Spinal cord (tissue), 10 donors: ENCODE measurements around the gene ADAMTS18. TPM values are rescaled to one million over a fixed set of nuclear protein-coding genes. Genes with fewer than 3 reads are reported as not detected.
A peak's percentile ranks its signal among the peaks of the same experiment; 100 is the strongest.
"Not testable (repeated sequence)": the region's sequence is repeated elsewhere in the genome, so short reads cannot be mapped to it uniquely, and the experiment has no call there.

Source experiments
- DNase-seq, 6 donors: peaks; one replicate each; pipeline versions ENCODE4 v3.0.0 to v3.0.0-alpha.2; 2013 to 2015; ENCODE audit warnings: low spot score in 6 of 6, low read depth in 4 of 6
- H3K27ac ChIP-seq: one replicate; pipeline ENCODE4 v1.5.1; 2013; ENCODE audit warnings: low read depth, low read length, control low read depth
- H3K27me3 ChIP-seq: one replicate; pipeline ENCODE4 v1.6.1; 2013; ENCODE audit warnings: low read length; ENCODE audit not compliant: control insufficient read depth, insufficient read depth
- H3K36me3 ChIP-seq: one replicate; pipeline ENCODE4 v1.6.1; 2013; ENCODE audit warnings: low read length; ENCODE audit not compliant: control insufficient read depth, insufficient read depth
- H3K4me1 ChIP-seq: one replicate; pipeline ENCODE4 v1.6.1; 2013; ENCODE audit warnings: low read length; ENCODE audit not compliant: control insufficient read depth, insufficient read depth
- H3K4me3 ChIP-seq: one replicate; pipeline ENCODE4 v1.5.1; 2013; ENCODE audit warnings: low read depth, low read length, control low read depth
- H3K9me3 ChIP-seq: one replicate; pipeline ENCODE4 v1.6.1; 2013; ENCODE audit warnings: low read length; ENCODE audit not compliant: control insufficient read depth, insufficient read depth
- WGBS: methylation state at CpG from one replicate; pipeline ENCODE4 v1.1.5; 2013; ENCODE audit warnings: missing lambda C conversion rate; ENCODE audit not compliant: insufficient coverage; 5-methylcytosine and 5-hydroxymethylcytosine counted together
- long read RNA-seq, 4 donors: transcript quantifications; one replicate each; lab custom pipeline, GENCODE V29; 2026
- polyA plus RNA-seq, 2 donors: library from polyadenylated mRNA; unstranded; fragments of 120-200 nt; gene quantifications; one replicate each; pipeline ENCODE4 v1.2.1, GENCODE V29; 2013; ENCODE audit not compliant: insufficient read length in 2 of 2
- total RNA-seq, 2 donors: library from RNA; depleted of rRNA in 1 of 2; stranded (reverse); fragments of 120-200 nt in 1 of 2; fragments of >200 nt in 1 of 2; gene quantifications; one replicate each; pipeline versions ENCODE4 v1.2.3 to v1.2.4, GENCODE V29; 2013 to 2014
- donor health status: healthy.

Gene ADAMTS18, protein sequence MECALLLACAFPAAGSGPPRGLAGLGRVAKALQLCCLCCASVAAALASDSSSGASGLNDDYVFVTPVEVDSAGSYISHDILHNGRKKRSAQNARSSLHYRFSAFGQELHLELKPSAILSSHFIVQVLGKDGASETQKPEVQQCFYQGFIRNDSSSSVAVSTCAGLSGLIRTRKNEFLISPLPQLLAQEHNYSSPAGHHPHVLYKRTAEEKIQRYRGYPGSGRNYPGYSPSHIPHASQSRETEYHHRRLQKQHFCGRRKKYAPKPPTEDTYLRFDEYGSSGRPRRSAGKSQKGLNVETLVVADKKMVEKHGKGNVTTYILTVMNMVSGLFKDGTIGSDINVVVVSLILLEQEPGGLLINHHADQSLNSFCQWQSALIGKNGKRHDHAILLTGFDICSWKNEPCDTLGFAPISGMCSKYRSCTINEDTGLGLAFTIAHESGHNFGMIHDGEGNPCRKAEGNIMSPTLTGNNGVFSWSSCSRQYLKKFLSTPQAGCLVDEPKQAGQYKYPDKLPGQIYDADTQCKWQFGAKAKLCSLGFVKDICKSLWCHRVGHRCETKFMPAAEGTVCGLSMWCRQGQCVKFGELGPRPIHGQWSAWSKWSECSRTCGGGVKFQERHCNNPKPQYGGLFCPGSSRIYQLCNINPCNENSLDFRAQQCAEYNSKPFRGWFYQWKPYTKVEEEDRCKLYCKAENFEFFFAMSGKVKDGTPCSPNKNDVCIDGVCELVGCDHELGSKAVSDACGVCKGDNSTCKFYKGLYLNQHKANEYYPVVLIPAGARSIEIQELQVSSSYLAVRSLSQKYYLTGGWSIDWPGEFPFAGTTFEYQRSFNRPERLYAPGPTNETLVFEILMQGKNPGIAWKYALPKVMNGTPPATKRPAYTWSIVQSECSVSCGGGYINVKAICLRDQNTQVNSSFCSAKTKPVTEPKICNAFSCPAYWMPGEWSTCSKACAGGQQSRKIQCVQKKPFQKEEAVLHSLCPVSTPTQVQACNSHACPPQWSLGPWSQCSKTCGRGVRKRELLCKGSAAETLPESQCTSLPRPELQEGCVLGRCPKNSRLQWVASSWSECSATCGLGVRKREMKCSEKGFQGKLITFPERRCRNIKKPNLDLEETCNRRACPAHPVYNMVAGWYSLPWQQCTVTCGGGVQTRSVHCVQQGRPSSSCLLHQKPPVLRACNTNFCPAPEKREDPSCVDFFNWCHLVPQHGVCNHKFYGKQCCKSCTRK (N-terminal part only)
- 10 to 100 TPM in 1 of 2 donors, 1 to 10 TPM in 1; 6.7 to 23.9 TPM for total RNA-seq
- 10 to 100 TPM in 1 of 2 donors, 1 to 10 TPM in 1; 7.5 to 10.2 TPM for polyA plus RNA-seq
- long read RNA-seq, donor 1: 0 reads
- long read RNA-seq, donor 2: 0 reads
- long read RNA-seq, donor 3: 0 reads
- long read RNA-seq, donor 4: 0 reads

DNA sequence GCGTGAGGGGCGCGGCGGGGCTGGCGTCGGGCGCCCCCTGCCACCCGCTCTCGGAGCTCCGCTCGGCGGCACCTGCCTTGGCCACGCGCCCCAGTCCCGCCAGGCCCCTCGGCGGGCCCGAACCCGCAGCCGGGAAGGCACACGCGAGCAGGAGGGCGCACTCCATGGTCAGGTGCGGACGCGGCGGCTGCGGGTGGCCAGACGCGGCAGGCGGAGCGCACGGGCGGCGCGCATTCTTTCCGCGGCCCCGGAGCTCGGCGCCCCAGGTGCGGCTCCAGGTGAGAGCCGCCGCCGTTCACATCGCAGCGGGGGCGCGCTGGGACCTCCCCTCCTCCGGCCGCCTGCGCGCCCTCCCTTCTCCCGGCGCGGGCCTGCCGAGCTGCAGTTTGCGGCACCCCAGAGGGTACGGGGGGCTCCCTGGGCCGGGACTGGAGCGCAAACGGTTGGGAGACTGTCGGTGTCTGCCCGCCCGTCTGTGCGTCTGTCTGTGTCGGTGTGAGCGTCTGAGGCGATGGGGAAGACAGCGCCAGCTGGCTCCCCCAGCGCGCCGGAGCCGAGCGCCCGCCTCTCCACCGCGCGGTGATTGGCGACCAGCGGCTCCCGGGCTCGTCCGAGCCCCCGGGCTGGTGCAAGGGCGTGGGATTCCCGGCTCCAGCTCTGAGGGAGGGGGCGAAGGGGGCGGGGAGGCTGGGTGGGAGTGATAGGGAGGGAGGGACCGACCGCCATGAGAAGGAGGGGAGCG is at the start of gene ADAMTS18:
Gene ADAMTS18 (minus strand): TSS at position 505 of the 742 bp plus-strand sequence. CDS start 339 bp downstream, at position 166.
- no peak within 1 kb of the TSS for H3K27ac ChIP-seq
- peak within 1 kb of the TSS; percentile 26 for H3K4me3 ChIP-seq
- H3K27me3 ChIP-seq: peaks cover 25% of the 10 kb centered on the region
- DNase-seq: peak in 2 of 6 donors; percentile 22 to 80
- H3K9me3 ChIP-seq: no peaks in the 10 kb centered on the region
- peaks cover 10% of the 10 kb centered on the region for H3K4me1 ChIP-seq
- H3K36me3 ChIP-seq: no peaks in the 10 kb centered on the region
- WGBS: under 1% methylated on average over 86 of the region's 92 CpGs

DNA sequence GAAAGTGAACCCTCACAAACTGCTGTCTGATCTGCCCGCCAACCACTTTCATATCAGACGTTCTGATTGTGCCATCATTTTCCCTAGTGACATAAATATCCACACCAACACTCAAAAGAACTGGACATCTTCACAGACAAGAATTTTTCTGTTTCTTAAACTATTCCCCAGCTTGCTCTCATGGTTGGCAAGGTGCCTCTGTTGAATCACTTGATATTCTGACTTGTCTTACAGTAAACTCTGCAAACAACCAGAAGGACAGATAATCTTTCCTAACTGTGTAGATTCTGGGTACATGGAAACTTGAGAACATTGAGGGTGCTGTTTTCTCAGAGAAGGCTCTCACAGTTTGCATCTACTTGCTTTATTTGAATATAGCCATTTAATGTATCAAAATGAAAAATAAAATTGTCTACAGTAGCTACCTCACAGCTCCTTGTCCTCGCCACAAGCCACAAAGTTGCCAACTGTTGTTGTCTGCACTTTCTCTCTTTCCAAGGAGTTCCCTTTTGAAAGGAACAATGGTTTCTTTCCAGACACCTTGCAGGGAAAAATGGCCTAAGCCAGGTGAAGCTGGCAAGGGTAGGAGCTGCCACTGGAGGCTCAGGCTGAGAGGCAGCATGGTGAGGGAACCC is 46.0 kb upstream of the ADAMTS18 start:
- Histone ChIP-seq H3K36me3 (no peaks in the 10 kb centered on the region), H3K4me1 (no peaks in the 10 kb centered on the region), H3K27me3 (no peaks in the 10 kb centered on the region), H3K4me3 (no peak overlapping the region), H3K27ac (no peak overlapping the region), H3K9me3 (no peaks in the 10 kb centered on the region)
- DNase-seq: no peak
- WGBS: 85% methylated on average over 2 of the region's 3 CpGs

DNA sequence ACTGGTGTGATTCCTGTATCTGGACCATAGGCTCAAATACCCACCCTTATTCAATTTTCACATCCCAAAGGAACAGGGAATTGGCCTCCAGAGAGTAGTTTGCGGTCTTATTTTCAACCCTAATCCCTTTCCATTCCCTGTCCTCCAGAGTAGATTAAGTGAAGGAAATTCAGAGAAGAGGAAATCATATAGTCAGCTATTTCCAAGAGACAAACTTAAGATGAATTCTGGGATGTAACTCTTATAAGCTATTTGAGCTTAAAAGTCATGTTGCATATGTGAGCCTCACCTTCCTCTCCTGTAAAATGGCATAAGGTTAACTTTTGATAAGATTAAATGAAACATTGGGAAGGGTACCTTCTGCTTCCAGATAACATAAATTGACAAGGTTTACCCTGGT is 37.4 kb upstream of the ADAMTS18 start:
- H3K27ac ChIP-seq: no peak overlapping the region

DNA sequence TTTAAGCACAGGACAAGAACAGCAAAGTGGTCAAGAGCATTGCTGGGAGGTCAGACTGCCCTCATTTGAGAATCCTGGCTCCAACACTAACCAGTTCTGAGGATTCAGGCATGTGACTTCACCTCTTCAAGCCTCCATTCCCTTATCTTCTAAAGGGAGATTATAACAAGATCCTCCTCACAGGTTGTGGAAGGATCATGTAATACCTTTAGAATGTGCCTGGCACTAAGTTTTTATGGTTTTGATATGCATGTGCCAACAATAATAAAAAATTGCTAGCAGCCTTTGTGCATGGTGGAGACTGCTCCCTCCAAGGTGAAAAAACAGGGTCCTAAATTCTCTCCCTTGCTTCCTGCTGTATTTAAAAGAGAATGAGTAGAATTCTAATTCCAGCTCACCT is 36.0 kb upstream of the ADAMTS18 start:
- Histone ChIP-seq H3K36me3 (no peaks in the 10 kb centered on the region), H3K9me3 (peaks cover 2% of the 10 kb centered on the region), H3K27ac (no peak overlapping the region), H3K27me3 (no peaks in the 10 kb centered on the region), H3K4me3 (no peak overlapping the region), H3K4me1 (no peaks in the 10 kb centered on the region)
- DNase-seq: no peak

More for the DNA sequence above, 37.4 kb upstream of the ADAMTS18 start:
- Histone ChIP-seq H3K9me3 (peaks cover 2% of the 10 kb centered on the region), H3K4me3 (no peak overlapping the region), H3K4me1 (no peaks in the 10 kb centered on the region), H3K36me3 (no peaks in the 10 kb centered on the region), H3K27me3 (no peaks in the 10 kb centered on the region)
- DNase-seq: no peak
- no CpG with 5 or more reads among the region's 1 CpG for WGBS

DNA sequence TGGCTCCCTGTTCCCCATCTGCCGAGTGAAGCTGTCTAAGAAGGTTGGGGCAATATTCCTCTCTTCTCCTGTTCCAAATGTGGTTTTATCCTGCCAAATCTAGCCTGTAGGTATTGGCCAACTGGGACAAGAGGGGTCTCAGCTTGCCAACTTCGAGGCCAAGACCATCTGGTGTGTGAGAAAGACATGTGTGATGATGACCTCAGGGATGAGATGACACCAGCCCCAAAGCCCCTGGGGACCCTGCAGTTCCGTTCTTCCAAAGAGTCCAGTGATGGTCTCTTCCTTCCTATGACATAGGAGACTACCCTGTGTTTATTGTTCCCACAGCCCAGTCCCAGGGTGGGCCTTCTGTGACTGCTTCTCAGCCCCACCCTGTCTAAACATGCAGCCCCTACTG is 34.8 kb upstream of the ADAMTS18 start:
- Histone ChIP-seq H3K27me3 (no peaks in the 10 kb centered on the region), H3K27ac (no peak overlapping the region), H3K9me3 (peaks cover 2% of the 10 kb centered on the region), H3K36me3 (no peaks in the 10 kb centered on the region), H3K4me1 (no peaks in the 10 kb centered on the region), H3K4me3 (no peak overlapping the region)
- WGBS: 45% methylated on average over 3 of the region's 3 CpGs
- DNase-seq: peak in 2 of 6 donors; percentile 60 to 68

DNA sequence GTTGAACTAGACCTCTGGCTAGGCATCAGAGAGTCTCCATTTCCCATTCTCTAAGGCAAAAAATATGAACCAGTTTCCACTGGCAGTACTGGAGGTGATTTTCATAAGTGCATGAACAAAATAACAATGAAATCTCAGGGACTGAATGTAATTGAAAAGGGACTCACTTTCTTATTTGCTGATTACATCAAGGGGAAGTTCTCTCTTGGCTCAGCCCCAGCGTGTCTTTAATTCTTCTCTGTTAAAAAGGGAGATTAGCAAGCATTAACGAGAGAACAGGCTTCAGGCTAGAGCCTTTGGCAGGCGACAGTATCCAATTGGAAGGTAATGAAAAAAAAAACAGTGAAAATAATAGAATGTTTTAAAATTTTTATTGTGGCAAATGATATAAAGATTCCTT is 34.0 kb upstream of the ADAMTS18 start:
- no peak overlapping the region for H3K27ac ChIP-seq
- peak in 4 of 6 donors; percentile 31 to 87 (median 60) for DNase-seq
- H3K9me3 ChIP-seq: no peaks in the 10 kb centered on the region
- H3K4me3 ChIP-seq: no peak overlapping the region
- WGBS: 59% methylated on average over 3 of the region's 3 CpGs
- H3K27me3 ChIP-seq: no peaks in the 10 kb centered on the region
- no peaks in the 10 kb centered on the region for H3K36me3 ChIP-seq
- H3K4me1 ChIP-seq: no peaks in the 10 kb centered on the region

DNA sequence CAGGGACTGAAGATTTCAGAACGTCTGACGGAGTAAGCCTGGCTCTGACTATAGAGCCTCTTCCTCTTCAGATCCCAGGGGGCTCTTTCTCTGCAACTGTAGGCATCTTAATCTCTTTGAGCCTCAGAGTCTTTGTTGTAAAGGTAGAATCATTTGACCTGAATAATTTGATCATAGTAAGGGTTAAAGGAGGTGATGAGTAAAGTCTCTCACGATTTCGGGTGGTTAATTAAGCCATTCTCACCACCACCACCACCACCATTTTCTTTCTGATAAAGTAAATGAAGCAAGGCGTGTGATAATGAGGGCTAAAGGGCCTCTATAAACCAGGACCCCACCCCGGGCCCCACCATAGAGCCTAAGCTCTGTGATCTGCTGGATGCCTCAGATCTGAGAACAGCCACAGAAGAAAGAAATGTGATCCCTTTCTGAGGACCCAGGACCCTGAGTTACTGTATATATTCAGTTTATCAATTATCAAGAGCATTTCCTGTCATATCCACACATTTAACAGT is 33.0 kb upstream of the ADAMTS18 start:
- no peaks in the 10 kb centered on the region for H3K9me3 ChIP-seq
- WGBS: 50% methylated on average over 2 of the region's 6 CpGs
- H3K4me3 ChIP-seq: no peak overlapping the region
- no peaks in the 10 kb centered on the region for H3K27me3 ChIP-seq
- no peaks in the 10 kb centered on the region for H3K36me3 ChIP-seq
- no peaks in the 10 kb centered on the region for H3K4me1 ChIP-seq
- no peak overlapping the region for H3K27ac ChIP-seq
- DNase-seq: peak in 1 of 6 donors; percentile 21

DNA sequence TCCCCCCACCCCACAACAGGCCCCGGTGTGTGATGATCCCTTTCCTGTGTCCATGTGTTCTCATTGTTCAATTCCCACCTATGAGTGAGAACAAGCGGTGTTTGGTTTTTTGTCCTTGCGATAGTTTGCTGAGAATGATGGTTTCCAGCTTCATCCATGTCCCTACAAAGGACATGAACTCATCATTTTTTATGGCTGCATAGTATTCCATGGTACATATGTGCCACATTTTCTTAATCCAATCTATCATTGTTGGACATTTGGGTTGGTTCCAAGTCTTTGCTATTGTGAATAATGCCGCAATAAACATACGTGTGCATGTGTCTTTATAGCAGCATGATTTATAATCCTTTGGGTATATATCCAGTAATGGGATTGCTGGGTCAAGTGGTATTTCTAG is 28.8 kb upstream of the ADAMTS18 start:
- not testable (repeated sequence) for H3K27ac ChIP-seq, H3K4me1 ChIP-seq, H3K36me3 ChIP-seq, H3K4me3 ChIP-seq, H3K9me3 ChIP-seq, DNase-seq, H3K27me3 ChIP-seq
- no CpG with 5 or more reads among the region's 5 CpGs for WGBS
